HCT116 (cell line): ENCODE measurements around the gene CDC42EP1. TPM values are rescaled to one million over a fixed set of nuclear protein-coding genes. Genes with fewer than 3 reads are reported as not detected.

Source experiments
- ATAC-seq: fragments of 200-7000 bp; cut with Tn5 transposase; 2 replicates; pipeline ENCODE4 v1.9.1; 2020; ENCODE audit warnings: mild to moderate bottlenecking, moderate library complexity
- BruUV-seq: library from RNA; stranded (reverse); fragments of 400-500 nt; replicated peaks from 2 replicates; lab custom pipeline; 2021; lab: Mats Ljungman, UMichigan
- CTCF ChIA-PET: fragments of 300-600 bp; sonication (Branson Sonifier 250); formaldehyde crosslinking; loops from one replicate; lab custom pipeline; 2021; ENCODE audit warnings: antibody characterized with exemption; lab: Charles Lee
- POLR2A ChIA-PET: fragments of 300-600, 350-600 bp; sonication (Branson Sonifier 250); formaldehyde crosslinking; loops from one replicate; lab custom pipeline; 2021; ENCODE audit warnings: antibody characterized with exemption; lab: Charles Lee
- RAD21 ChIA-PET, 2 experiments: fragments of 300-600 bp; sonication (Branson Sonifier 250); formaldehyde crosslinking; loops; one replicate each; lab custom pipeline; 2023; ENCODE audit warnings: low total read pairs in 2 of 2; ENCODE audit not compliant: uncharacterized antibody in 2 of 2, unreplicated experiment in 2 of 2, low non-redundant PET in 1 of 2; lab: Charles Lee
- DNase-seq: peaks from one replicate; pipeline ENCODE4 v3.0.0-alpha.2; 2010; ENCODE audit warnings: low read depth, low spot score
- H2AFZ ChIP-seq: fragments of 200-600 bp; shearing (Covaris generic), sonication (generic); 2 replicates; pipeline ENCODE4 v1.6.1; 2017; ENCODE audit warnings: low read depth, mixed run types, mixed read lengths, antibody characterized with exemption, low read length; ENCODE audit not compliant: poor library complexity, severe bottlenecking
- H3K27ac ChIP-seq: 2 replicates; pipeline ENCODE4 v1.5.1; 2012; ENCODE audit warnings: low read depth, low read length
- H3K27me3 ChIP-seq: fragments of 200-600 bp; sonication (generic); 2 replicates; pipeline ENCODE4 v1.6.1; 2016; ENCODE audit warnings: mixed run types, low read length, mixed read lengths; ENCODE audit not compliant: insufficient read depth
- H3K36me3 ChIP-seq, 2 experiments: fragments of 200-500 bp in 1 of 2; fragments of 200-600 bp in 1 of 2; sonication (Bioruptor generic) in 1 of 2; sonication (generic) in 1 of 2; 2 replicates each; pipeline versions ENCODE4 v1.5.1 to v1.6.1; 2014 to 2016; ENCODE audit warnings: low read length in 2 of 2, inconsistent platforms in 1 of 2, mixed read lengths in 1 of 2, mixed run types in 1 of 2; ENCODE audit not compliant: insufficient read depth in 2 of 2, control insufficient read depth in 1 of 2
- H3K4me1 ChIP-seq, 2 experiments: fragments of 200-600 bp in 1 of 2; sonication (generic) in 1 of 2; 2 replicates each; pipeline versions ENCODE4 v1.5.1 to v1.6.1; 2012 to 2017; ENCODE audit warnings: low read length in 2 of 2, inconsistent platforms in 1 of 2, mild to moderate bottlenecking in 1 of 2, mixed read lengths in 1 of 2, mixed run types in 1 of 2, moderate library complexity in 1 of 2; ENCODE audit not compliant: insufficient read depth in 2 of 2, control insufficient read depth in 1 of 2
- H3K4me2 ChIP-seq: fragments of 200-600 bp; sonication (generic); 2 replicates; pipeline ENCODE4 v1.6.1; 2017; ENCODE audit warnings: mixed run types, low read length, mixed read lengths
- H3K4me3 ChIP-seq, 2 experiments: fragments of 200-600 bp in 1 of 2; sonication (generic) in 1 of 2; replicated peaks in 1 of 2; 2 replicates each; pipeline ENCODE4 v1.5.1; 2011 to 2016; ENCODE audit warnings: low read length in 2 of 2, control low read depth in 1 of 2, low read depth in 1 of 2, mild to moderate bottlenecking in 1 of 2, mixed read lengths in 1 of 2, mixed run types in 1 of 2
- H3K79me2 ChIP-seq: fragments of 200-600 bp; sonication (generic); 2 replicates; pipeline ENCODE4 v1.6.1; 2017; ENCODE audit warnings: mild to moderate bottlenecking, mixed run types, low read length, moderate library complexity, mixed read lengths; ENCODE audit not compliant: insufficient read depth
- H3K9ac ChIP-seq: fragments of 200-600 bp; sonication (generic); 2 replicates; pipeline ENCODE4 v1.6.1; 2016; ENCODE audit warnings: low read length, mixed read lengths
- H3K9me2 ChIP-seq: fragments of 200-600 bp; sonication (generic), shearing (Covaris generic); 2 replicates; pipeline ENCODE4 v1.6.1; 2017; ENCODE audit warnings: mixed run types, mild to moderate bottlenecking, moderate library complexity; ENCODE audit not compliant: insufficient read depth
- H3K9me3 ChIP-seq, 2 experiments: fragments of 200-500 bp in 1 of 2; fragments of 200-600 bp in 1 of 2; sonication (Bioruptor generic) in 1 of 2; sonication (generic) in 1 of 2; 2 replicates each; pipeline ENCODE4 v1.6.1; 2014 to 2017; ENCODE audit warnings: low read length in 2 of 2, mixed read lengths in 2 of 2, inconsistent platforms in 1 of 2, low read depth in 1 of 2, mild to moderate bottlenecking in 1 of 2, mixed run types in 1 of 2, moderate library complexity in 1 of 2; ENCODE audit not compliant: control insufficient read depth in 1 of 2, insufficient read depth in 1 of 2
- H4K20me1 ChIP-seq: fragments of 200-600 bp; sonication (generic), shearing (Covaris generic); 2 replicates; pipeline ENCODE4 v1.6.1; 2017; ENCODE audit warnings: mixed run types, mild to moderate bottlenecking, moderate library complexity; ENCODE audit not compliant: insufficient read depth
- ATF3 ChIP-seq: IDR thresholded peaks from 2 replicates; pipeline ENCODE4 v1.6.1; 2012
- CTCF ChIP-seq, 3 experiments: fragments of 200-600 bp in 1 of 3; sonication (generic) in 1 of 3; IDR thresholded peaks in 2 of 3; conservative IDR thresholded peaks in 1 of 3; 2 replicates each; pipeline ENCODE4 v1.5.1; 2012 to 2017; ENCODE audit warnings: low read depth in 2 of 3, low read length in 2 of 3, antibody characterized with exemption in 1 of 3, borderline replicate concordance in 1 of 3, control low read depth in 1 of 3, mild to moderate bottlenecking in 1 of 3, mixed read lengths in 1 of 3, mixed run types in 1 of 3, moderate library complexity in 1 of 3; ENCODE audit not compliant: insufficient read depth in 1 of 3
- FOSL1 ChIP-seq: IDR thresholded peaks from 2 replicates; pipeline ENCODE4 v1.6.1; 2012; ENCODE audit warnings: low read depth
- POLR2A ChIP-seq: IDR thresholded peaks from 2 replicates; pipeline ENCODE4 v1.7.0; 2011; ENCODE audit warnings: borderline replicate concordance; ENCODE audit not compliant: insufficient read depth, insufficient read length; ENCODE audit errors: extremely low read depth
- RAD21 ChIP-seq: IDR thresholded peaks from 2 replicates; pipeline ENCODE4 v1.6.1; 2012; ENCODE audit warnings: low read depth, mild to moderate bottlenecking
- SIN3A ChIP-seq: IDR thresholded peaks from 2 replicates; pipeline ENCODE4 v1.6.1; 2012; ENCODE audit warnings: low read depth
- SP1 ChIP-seq: IDR thresholded peaks from 2 replicates; pipeline ENCODE4 v1.6.1; 2012; ENCODE audit warnings: low read depth
- TCF7L2 ChIP-seq: IDR thresholded peaks from 2 replicates; pipeline ENCODE4 v1.7.0; 2011; ENCODE audit warnings: borderline replicate concordance, inconsistent platforms; ENCODE audit not compliant: insufficient read depth, insufficient read length; ENCODE audit errors: extremely low read depth
- YY1 ChIP-seq: IDR thresholded peaks from 2 replicates; pipeline ENCODE4 v1.6.1; 2011; ENCODE audit warnings: low read length, low read depth, moderate library complexity, mild to moderate bottlenecking; ENCODE audit not compliant: insufficient replicate concordance; ENCODE audit errors: extremely low read depth
- ZBTB33 ChIP-seq: IDR thresholded peaks from 2 replicates; pipeline ENCODE4 v1.6.1; 2011; ENCODE audit warnings: mild to moderate bottlenecking, low read length, moderate library complexity; ENCODE audit not compliant: insufficient replicate concordance; ENCODE audit errors: extremely low read depth
- ZFX ChIP-seq: fragments of 450-650 bp; IDR thresholded peaks from 2 replicates; pipeline ENCODE4 v1.6.1; 2017
- intact Hi-C: fragments of 100-400 bp; cut with micrococcal nuclease; formaldehyde crosslinking; loops from 2 replicates; pipeline ENCODE4 v1.10.0; 2022
- total RNA-seq: library from RNA; stranded (reverse); gene quantifications from one replicate; pipeline ENCODE4 v1.2.1, GENCODE V29; 2021; ENCODE audit not compliant: unreplicated experiment
- TF ChIP-seq, protein P1 (sequence below): IDR thresholded peaks from 2 replicates; pipeline ENCODE4 v1.6.1; 2012; ENCODE audit warnings: low read depth

The CDC42EP1 gene
- total RNA-seq, 1 experiment from 2014 or later = 160 TPM

DNA sequence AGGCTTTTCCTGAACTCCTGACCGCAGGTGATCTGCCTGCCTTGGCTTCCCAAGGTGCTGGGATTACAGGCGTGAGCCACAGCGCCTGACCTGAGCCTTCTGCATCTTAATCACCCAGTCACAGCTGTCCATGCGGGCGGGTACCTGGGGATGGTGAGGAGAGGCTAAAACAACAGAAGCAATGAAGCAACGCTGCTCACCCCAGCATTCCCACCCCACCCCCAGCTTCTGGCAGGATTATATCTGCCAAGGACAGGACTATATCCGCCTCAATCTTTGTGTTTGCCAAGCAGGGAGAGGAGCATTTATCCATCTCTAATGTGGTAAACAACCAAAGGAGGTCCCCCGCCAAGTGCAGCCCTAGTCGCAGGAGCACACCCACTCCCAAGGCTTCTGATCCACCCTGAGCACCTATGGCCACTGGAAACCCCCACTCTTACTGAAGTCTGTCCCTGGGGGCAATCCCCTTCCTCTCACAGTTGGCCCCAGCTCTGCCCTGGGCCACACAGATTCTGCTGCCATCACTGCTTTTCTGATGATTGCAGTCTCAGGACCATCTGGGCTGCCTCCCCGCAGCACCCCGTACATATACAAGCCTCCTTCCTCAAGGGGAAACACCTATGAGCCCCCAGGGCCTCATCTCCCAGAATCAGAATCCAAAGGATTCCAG is 28.4 kb downstream of the CDC42EP1 start:
- BruUV-seq = no TSS peak
- CTCF ChIA-PET = no interaction called here
- Histone ChIP-seq H3K27ac (no peak overlapping the region), H3K4me2 (no peak overlapping the region), H4K20me1 (no peaks in the 10 kb centered on the region), H3K9ac (no peak overlapping the region), H3K4me3 (no peak overlapping the region), H3K36me3 (no peaks in the 10 kb centered on the region), H3K27me3 (no peaks in the 10 kb centered on the region), H2AFZ (no peak overlapping the region), H3K9me3 (no peaks in the 10 kb centered on the region), H3K4me1 (peaks cover 0 to 8% of the 10 kb centered on the region in 2 experiments; a peak in 1 of 4 replicates), H3K9me2 (no peaks in the 10 kb centered on the region), H3K79me2 (no peaks in the 10 kb centered on the region)
- TF ChIP-seq TCF7L2 (no peak), SIN3A (no peak), ATF3 (no peak), SP1 (no peak), POLR2A (no peak), RAD21 (no peak), ZFX (no peak), FOSL1 (no peak), ZBTB33 (no peak), YY1 (no peak), CTCF (IDR thresholded peaks at IDR 0.05 in 2 of 3, conservative IDR thresholded peaks at IDR 0.05 in 1 of 3; ENCODE audit: borderline replicate concordance in 1 of 3, insufficient read depth in 1 of 3, low read depth in 2 of 3, low read length in 2 of 3) (no peak)
- TF ChIP-seq, protein P1, sequence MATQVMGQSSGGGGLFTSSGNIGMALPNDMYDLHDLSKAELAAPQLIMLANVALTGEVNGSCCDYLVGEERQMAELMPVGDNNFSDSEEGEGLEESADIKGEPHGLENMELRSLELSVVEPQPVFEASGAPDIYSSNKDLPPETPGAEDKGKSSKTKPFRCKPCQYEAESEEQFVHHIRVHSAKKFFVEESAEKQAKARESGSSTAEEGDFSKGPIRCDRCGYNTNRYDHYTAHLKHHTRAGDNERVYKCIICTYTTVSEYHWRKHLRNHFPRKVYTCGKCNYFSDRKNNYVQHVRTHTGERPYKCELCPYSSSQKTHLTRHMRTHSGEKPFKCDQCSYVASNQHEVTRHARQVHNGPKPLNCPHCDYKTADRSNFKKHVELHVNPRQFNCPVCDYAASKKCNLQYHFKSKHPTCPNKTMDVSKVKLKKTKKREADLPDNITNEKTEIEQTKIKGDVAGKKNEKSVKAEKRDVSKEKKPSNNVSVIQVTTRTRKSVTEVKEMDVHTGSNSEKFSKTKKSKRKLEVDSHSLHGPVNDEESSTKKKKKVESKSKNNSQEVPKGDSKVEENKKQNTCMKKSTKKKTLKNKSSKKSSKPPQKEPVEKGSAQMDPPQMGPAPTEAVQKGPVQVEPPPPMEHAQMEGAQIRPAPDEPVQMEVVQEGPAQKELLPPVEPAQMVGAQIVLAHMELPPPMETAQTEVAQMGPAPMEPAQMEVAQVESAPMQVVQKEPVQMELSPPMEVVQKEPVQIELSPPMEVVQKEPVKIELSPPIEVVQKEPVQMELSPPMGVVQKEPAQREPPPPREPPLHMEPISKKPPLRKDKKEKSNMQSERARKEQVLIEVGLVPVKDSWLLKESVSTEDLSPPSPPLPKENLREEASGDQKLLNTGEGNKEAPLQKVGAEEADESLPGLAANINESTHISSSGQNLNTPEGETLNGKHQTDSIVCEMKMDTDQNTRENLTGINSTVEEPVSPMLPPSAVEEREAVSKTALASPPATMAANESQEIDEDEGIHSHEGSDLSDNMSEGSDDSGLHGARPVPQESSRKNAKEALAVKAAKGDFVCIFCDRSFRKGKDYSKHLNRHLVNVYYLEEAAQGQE = no peak
- no peak for DNase-seq
- RAD21 ChIA-PET = no interaction called here
- ATAC-seq = no peak
- intact Hi-C loops = no loop called here
- POLR2A ChIA-PET = no interaction called here
